T-helper 1 cell treated with Interleukin-12 subunit alpha and Interleukin-12 subunit beta and Interleukin-4 antibody, amounts not matched to agents 30 μg/mL and 1 μg/mL, for 36 hours (primary cell): ENCODE results near the gene SIGLEC6.

Experiments
- H3K27ac Mint-ChIP-seq: one replicate; pipeline ENCODE4 v1.8.0; 2021; ENCODE audit warnings: mild to moderate bottlenecking, mixed read lengths
- H3K27me3 Mint-ChIP-seq: one replicate; pipeline ENCODE4 v1.8.0; 2021; ENCODE audit warnings: low read depth, mixed read lengths
- H3K36me3 Mint-ChIP-seq: one replicate; pipeline ENCODE4 v1.8.0; 2021; ENCODE audit warnings: low read depth, mixed read lengths
- H3K4me1 Mint-ChIP-seq: one replicate; pipeline ENCODE4 v1.8.0; 2021; ENCODE audit warnings: low read depth, mixed read lengths
- H3K4me3 Mint-ChIP-seq: one replicate; pipeline ENCODE4 v1.8.0; 2021; ENCODE audit warnings: mild to moderate bottlenecking, moderate library complexity, mixed read lengths
- H3K9me3 Mint-ChIP-seq: one replicate; pipeline ENCODE4 v1.8.0; 2021; ENCODE audit warnings: mixed read lengths

SIGLEC6 gene

GRCh38 chr19:51552996-51553725 lies 21.7 kb upstream of the SIGLEC6 start:
- Mint-ChIP-seq H3K4me3 (no peak overlapping the region), H3K27me3 (peaks cover 7% of the 10 kb centered on the region)

GRCh38 chr19:51552608-51552995 lies 21.1 kb upstream of the SIGLEC6 start:
- Mint-ChIP-seq H3K4me1 (peaks cover 19% of the 10 kb centered on the region), H3K27me3 (peaks cover 13% of the 10 kb centered on the region), H3K36me3 (no peaks in the 10 kb centered on the region), H3K9me3 (no peaks in the 10 kb centered on the region), H3K4me3 (no peak overlapping the region), H3K27ac (no peak overlapping the region)

More at GRCh38 chr19:51552996-51553725, 21.7 kb upstream of the SIGLEC6 start:
- no peak overlapping the region for H3K27ac Mint-ChIP-seq
- H3K4me1 Mint-ChIP-seq = peaks cover 15% of the 10 kb centered on the region
- no peaks in the 10 kb centered on the region for H3K9me3 Mint-ChIP-seq
- H3K36me3 Mint-ChIP-seq = no peaks in the 10 kb centered on the region

GRCh38 chr19:51551673-51552432 lies 20.4 kb upstream of the SIGLEC6 start:
- H3K4me1 Mint-ChIP-seq = peaks cover 19% of the 10 kb centered on the region
- H3K27ac Mint-ChIP-seq = no peak overlapping the region
- no peak overlapping the region for H3K4me3 Mint-ChIP-seq
- H3K36me3 Mint-ChIP-seq = no peaks in the 10 kb centered on the region
- H3K27me3 Mint-ChIP-seq = peaks cover 14% of the 10 kb centered on the region
- no peaks in the 10 kb centered on the region for H3K9me3 Mint-ChIP-seq

- peaks cover 22% of the 10 kb centered on the region for H3K27me3 Mint-ChIP-seq
- peak overlapping the region; percentile 10 for H3K4me3 Mint-ChIP-seq
- H3K9me3 Mint-ChIP-seq = no peaks in the 10 kb centered on the region
- no peaks in the 10 kb centered on the region for H3K36me3 Mint-ChIP-seq
- H3K27ac Mint-ChIP-seq = no peak overlapping the region
- H3K4me1 Mint-ChIP-seq = peaks cover 24% of the 10 kb centered on the region
Measured at GRCh38 chr19:51550848-51551672, 19.6 kb upstream of the SIGLEC6 start.

- Mint-ChIP-seq H3K4me1 (peaks cover 24% of the 10 kb centered on the region), H3K9me3 (no peaks in the 10 kb centered on the region), H3K36me3 (no peaks in the 10 kb centered on the region), H3K4me3 (peak overlapping the region; percentile 28), H3K27ac (no peak overlapping the region), H3K27me3 (peaks cover 22% of the 10 kb centered on the region)
Measured at GRCh38 chr19:51549533-51550324, 18.3 kb upstream of the SIGLEC6 start.

- Mint-ChIP-seq H3K36me3 (no peaks in the 10 kb centered on the region), H3K27ac (no peak overlapping the region), H3K27me3 (peaks cover 22% of the 10 kb centered on the region), H3K4me1 (peaks cover 24% of the 10 kb centered on the region), H3K4me3 (no peak overlapping the region), H3K9me3 (no peaks in the 10 kb centered on the region)
Measured at GRCh38 chr19:51548891-51549305, 17.4 kb upstream of the SIGLEC6 start.

GRCh38 chr19:51548213-51548651 lies 16.8 kb upstream of the SIGLEC6 start:
- Mint-ChIP-seq H3K9me3 (no peaks in the 10 kb centered on the region), H3K27me3 (peaks cover 22% of the 10 kb centered on the region), H3K4me1 (peaks cover 24% of the 10 kb centered on the region), H3K36me3 (no peaks in the 10 kb centered on the region), H3K27ac (no peak overlapping the region), H3K4me3 (no peak overlapping the region)

- no peaks in the 10 kb centered on the region for H3K36me3 Mint-ChIP-seq
- H3K9me3 Mint-ChIP-seq = no peaks in the 10 kb centered on the region
- H3K27ac Mint-ChIP-seq = peak overlapping the region; percentile 64
- peaks cover 20% of the 10 kb centered on the region for H3K27me3 Mint-ChIP-seq
- peaks cover 24% of the 10 kb centered on the region for H3K4me1 Mint-ChIP-seq
- H3K4me3 Mint-ChIP-seq = no peak overlapping the region
Measured at GRCh38 chr19:51547397-51548212, 16.1 kb upstream of the SIGLEC6 start.

- H3K27me3 Mint-ChIP-seq = peaks cover 21% of the 10 kb centered on the region
- no peak overlapping the region for H3K4me3 Mint-ChIP-seq
Measured at GRCh38 chr19:51546650-51547396, 15.4 kb upstream of the SIGLEC6 start.

GRCh38 chr19:51546107-51546649 lies 14.7 kb upstream of the SIGLEC6 start:
- Mint-ChIP-seq H3K4me1 (peaks cover 15% of the 10 kb centered on the region), H3K27ac (no peak overlapping the region), H3K9me3 (no peaks in the 10 kb centered on the region), H3K4me3 (no peak overlapping the region), H3K36me3 (no peaks in the 10 kb centered on the region), H3K27me3 (peaks cover 26% of the 10 kb centered on the region)

More at GRCh38 chr19:51546650-51547396, 15.4 kb upstream of the SIGLEC6 start:
- H3K4me1 Mint-ChIP-seq = peaks cover 21% of the 10 kb centered on the region
- H3K9me3 Mint-ChIP-seq = no peaks in the 10 kb centered on the region
- no peaks in the 10 kb centered on the region for H3K36me3 Mint-ChIP-seq
- H3K27ac Mint-ChIP-seq = no peak overlapping the region

GRCh38 chr19:51544038-51544437 lies 12.6 kb upstream of the SIGLEC6 start:
- Mint-ChIP-seq H3K27ac (no peak overlapping the region), H3K4me1 (peaks cover 11% of the 10 kb centered on the region), H3K4me3 (no peak overlapping the region), H3K27me3 (peaks cover 26% of the 10 kb centered on the region), H3K9me3 (no peaks in the 10 kb centered on the region), H3K36me3 (no peaks in the 10 kb centered on the region)

GRCh38 chr19:51542699-51543098 lies 11.2 kb upstream of the SIGLEC6 start:
- Mint-ChIP-seq H3K27ac (no peak overlapping the region), H3K36me3 (no peaks in the 10 kb centered on the region)

More at GRCh38 chr19:51542699-51543098, 11.2 kb upstream of the SIGLEC6 start:
- no peak overlapping the region for H3K4me3 Mint-ChIP-seq
- H3K9me3 Mint-ChIP-seq = no peaks in the 10 kb centered on the region
- H3K4me1 Mint-ChIP-seq = peaks cover 5% of the 10 kb centered on the region
- peaks cover 20% of the 10 kb centered on the region for H3K27me3 Mint-ChIP-seq
